ENCODE data around the gene LILRB3.

DNA sequence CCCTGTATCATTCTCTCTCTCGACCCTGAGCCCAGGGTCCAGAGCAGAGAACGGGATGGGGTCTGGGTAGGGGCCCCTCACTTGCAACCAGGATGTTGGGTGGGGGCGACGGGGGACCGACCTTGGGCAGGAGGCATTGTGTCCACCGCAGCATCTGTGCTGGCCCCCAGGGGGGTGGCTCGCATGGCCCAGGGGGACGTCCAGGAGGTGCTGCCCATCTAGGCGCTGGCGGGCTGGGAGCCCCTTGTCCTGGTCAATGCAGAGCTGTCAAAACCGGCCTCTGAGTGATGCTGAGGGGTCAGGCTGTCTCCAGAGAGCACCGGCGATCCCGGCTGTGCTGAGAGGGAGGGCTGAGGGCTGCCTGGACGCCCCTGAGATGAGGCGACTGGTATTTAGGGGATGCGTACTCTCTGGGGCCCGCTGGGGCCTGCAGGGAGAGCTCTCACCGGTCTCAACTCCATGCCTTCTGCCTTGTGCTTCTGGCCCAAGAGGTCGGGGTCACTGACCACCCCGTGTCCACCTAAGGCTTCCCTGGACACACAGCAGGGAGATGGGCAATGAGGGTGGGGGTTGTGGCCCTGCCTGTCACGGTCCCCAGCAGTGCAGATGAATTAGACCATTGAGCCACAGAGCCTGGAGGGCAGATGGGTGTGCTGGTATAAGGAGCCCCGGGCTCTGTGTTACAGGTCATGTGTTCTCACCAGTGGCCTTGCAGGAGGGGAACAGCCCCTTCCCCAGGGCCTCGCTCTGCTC, 13.6 kb downstream of the LILRB3 start:
- no peak for TF ChIP-seq POLR2A (IDR thresholded peaks at IDR 0.05)
- TF ChIP-seq, protein P1, sequence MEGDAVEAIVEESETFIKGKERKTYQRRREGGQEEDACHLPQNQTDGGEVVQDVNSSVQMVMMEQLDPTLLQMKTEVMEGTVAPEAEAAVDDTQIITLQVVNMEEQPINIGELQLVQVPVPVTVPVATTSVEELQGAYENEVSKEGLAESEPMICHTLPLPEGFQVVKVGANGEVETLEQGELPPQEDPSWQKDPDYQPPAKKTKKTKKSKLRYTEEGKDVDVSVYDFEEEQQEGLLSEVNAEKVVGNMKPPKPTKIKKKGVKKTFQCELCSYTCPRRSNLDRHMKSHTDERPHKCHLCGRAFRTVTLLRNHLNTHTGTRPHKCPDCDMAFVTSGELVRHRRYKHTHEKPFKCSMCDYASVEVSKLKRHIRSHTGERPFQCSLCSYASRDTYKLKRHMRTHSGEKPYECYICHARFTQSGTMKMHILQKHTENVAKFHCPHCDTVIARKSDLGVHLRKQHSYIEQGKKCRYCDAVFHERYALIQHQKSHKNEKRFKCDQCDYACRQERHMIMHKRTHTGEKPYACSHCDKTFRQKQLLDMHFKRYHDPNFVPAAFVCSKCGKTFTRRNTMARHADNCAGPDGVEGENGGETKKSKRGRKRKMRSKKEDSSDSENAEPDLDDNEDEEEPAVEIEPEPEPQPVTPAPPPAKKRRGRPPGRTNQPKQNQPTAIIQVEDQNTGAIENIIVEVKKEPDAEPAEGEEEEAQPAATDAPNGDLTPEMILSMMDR (IDR thresholded peaks at IDR 0.05) = no peak

Measured in sigmoid colon (tissue), 3 donors.